CD4-positive, alpha-beta T cell treated with Interleukin-15 for 4 hours (primary cell): ENCODE data around the gene HOXC13.

Source experiments
- DNase-seq: peaks from one replicate; pipeline ENCODE4 v3.0.0-alpha.2; 2020; ENCODE audit warnings: low spot score

Gene HOXC13

DNA sequence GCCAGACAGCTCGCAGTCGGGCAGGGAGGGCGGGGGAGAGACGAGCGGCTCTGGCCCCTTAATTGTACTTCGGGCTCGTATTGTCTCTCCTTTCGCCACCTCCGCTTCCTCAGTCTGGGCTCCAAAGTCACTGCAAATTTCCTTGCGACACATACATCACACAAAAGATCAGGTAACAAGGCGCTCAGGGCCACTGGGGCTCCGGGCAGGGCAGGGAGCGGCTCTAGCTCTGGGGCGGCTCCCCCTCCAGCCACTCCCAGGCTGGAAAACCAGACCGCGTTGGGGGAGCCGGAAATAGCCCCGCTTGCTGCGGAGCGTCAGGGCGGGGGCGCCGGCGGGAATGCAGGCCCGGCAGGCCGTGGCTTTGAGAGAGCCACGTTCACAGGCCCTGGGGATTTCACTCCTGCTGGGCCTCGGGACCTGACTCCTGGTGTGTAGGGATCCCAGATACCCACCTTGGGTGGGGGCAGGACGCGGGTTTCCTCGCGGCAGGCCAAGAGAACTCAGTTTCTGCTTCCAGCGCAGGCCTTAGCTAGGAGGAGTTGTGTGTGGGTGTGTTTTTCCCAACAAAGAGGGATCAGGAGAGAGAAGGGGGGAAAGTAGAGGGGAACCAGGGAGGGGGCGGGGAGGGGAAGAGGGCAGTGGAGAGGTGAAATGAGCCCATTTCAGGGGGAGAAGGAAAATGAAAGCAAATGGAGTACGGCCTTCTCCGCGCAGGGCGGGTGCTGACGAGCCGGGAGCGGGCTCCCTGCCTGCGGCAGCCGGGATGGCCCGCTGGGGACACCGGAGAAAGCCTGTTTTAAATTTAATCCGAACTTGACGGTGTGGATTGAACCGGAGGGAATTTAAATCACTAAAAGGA, 57.0 kb downstream of the HOXC13 start:
- DNase-seq: no peak
